ENCODE data around the gene NRIP1. TPM values are rescaled to one million over a fixed set of nuclear protein-coding genes. Genes with fewer than 3 reads are reported as not detected.

Gene NRIP1
- total and polyA plus RNA-seq, 10 of the 15 experiments (the other 5 are each of a cell fraction or from before 2014, with no cell fraction given): 2.9 to 26.1 (median 9.3) TPM

- H3K36me3 ChIP-seq (ENCODE audit: control insufficient read depth in 2 of 2, insufficient read depth in 2 of 2, low read length in 1 of 2): peaks cover 0 to 2% of the 10 kb centered on the region in 2 experiments; a peak in 1 of 4 replicates
- H3K27ac ChIP-seq (ENCODE audit: control insufficient read depth, insufficient read depth): no peak overlapping the region
- SMC1A ChIA-PET (ENCODE audit: uncharacterized antibody, unreplicated experiment): interaction anchor here (0.7 to 1.2 kb wide), 3 partner anchors 9 to 129 kb away, joined by 3 to 4 read pairs (median 3); no protein-coding TSS in a partner anchor
- no peak for FAIRE-seq
- BruUV-seq (replicated peaks): no TSS peak
- DNase-seq (ENCODE audit: low read depth, low spot score): no peak
- H3K27me3 ChIP-seq (replicated peaks in 1 of 2; ENCODE audit: control insufficient read depth in 2 of 2, insufficient read depth in 2 of 2, low read length in 1 of 2): no peaks in the 10 kb centered on the region
- H3K4me1 ChIP-seq (ENCODE audit: control insufficient read depth, insufficient read depth, low read length): no peaks in the 10 kb centered on the region
- CTCF ChIA-PET: interaction anchor here (0.6 to 0.9 kb wide), 2 partner anchors 14 to 42 kb away, joined by 3 read pairs; no protein-coding TSS in a partner anchor
- no peaks in the 10 kb centered on the region for H3K9me3 ChIP-seq (replicated peaks; ENCODE audit: control insufficient read depth, insufficient read depth, low read length)
- H3K9ac ChIP-seq (ENCODE audit: control insufficient read depth, insufficient read depth, low read length): no peak overlapping the region
- 0% methylated on average over 3 of the region's 3 CpGs for WGBS (ENCODE audit: insufficient coverage, insufficient replicate concordance, low lambda C conversion rate, missing lambda C conversion rate)
- no peaks in the 10 kb centered on the region for H4K20me1 ChIP-seq (ENCODE audit: control insufficient read depth, insufficient read depth)
- H2AFZ ChIP-seq (ENCODE audit: control insufficient read depth, low read depth, low read length): no peak overlapping the region
- POLR2A ChIA-PET: no interaction called here
- no peak for ATAC-seq
- RAD21 ChIA-PET (ENCODE audit: unreplicated experiment): no interaction called here
- intact Hi-C loops (cut with micrococcal nuclease; ENCODE audit: unreplicated experiment) (no loop called here), in situ Hi-C loops (cut with MboI) (no loop called here)
- H3K4me2 ChIP-seq (ENCODE audit: control insufficient read depth, insufficient read depth): no peak overlapping the region
- H3K4me3 ChIP-seq: no peak overlapping the region
- no peaks in the 10 kb centered on the region for H3K79me2 ChIP-seq (ENCODE audit: control insufficient read depth, insufficient read depth, low read length)
- TF ChIP-seq, protein P1, sequence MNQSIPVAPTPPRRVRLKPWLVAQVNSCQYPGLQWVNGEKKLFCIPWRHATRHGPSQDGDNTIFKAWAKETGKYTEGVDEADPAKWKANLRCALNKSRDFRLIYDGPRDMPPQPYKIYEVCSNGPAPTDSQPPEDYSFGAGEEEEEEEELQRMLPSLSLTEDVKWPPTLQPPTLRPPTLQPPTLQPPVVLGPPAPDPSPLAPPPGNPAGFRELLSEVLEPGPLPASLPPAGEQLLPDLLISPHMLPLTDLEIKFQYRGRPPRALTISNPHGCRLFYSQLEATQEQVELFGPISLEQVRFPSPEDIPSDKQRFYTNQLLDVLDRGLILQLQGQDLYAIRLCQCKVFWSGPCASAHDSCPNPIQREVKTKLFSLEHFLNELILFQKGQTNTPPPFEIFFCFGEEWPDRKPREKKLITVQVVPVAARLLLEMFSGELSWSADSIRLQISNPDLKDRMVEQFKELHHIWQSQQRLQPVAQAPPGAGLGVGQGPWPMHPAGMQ (IDR thresholded peaks at IDR 0.05; ENCODE audit: borderline replicate concordance): no peak
- no peak for TF ChIP-seq PKNOX1 (IDR thresholded peaks at IDR 0.05)
- TF ChIP-seq, protein P2, sequence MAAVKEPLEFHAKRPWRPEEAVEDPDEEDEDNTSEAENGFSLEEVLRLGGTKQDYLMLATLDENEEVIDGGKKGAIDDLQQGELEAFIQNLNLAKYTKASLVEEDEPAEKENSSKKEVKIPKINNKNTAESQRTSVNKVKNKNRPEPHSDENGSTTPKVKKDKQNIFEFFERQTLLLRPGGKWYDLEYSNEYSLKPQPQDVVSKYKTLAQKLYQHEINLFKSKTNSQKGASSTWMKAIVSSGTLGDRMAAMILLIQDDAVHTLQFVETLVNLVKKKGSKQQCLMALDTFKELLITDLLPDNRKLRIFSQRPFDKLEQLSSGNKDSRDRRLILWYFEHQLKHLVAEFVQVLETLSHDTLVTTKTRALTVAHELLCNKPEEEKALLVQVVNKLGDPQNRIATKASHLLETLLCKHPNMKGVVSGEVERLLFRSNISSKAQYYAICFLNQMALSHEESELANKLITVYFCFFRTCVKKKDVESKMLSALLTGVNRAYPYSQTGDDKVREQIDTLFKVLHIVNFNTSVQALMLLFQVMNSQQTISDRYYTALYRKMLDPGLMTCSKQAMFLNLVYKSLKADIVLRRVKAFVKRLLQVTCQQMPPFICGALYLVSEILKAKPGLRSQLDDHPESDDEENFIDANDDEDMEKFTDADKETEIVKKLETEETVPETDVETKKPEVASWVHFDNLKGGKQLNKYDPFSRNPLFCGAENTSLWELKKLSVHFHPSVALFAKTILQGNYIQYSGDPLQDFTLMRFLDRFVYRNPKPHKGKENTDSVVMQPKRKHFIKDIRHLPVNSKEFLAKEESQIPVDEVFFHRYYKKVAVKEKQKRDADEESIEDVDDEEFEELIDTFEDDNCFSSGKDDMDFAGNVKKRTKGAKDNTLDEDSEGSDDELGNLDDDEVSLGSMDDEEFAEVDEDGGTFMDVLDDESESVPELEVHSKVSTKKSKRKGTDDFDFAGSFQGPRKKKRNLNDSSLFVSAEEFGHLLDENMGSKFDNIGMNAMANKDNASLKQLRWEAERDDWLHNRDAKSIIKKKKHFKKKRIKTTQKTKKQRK (IDR thresholded peaks at IDR 0.05; ENCODE audit: low read depth, low read length): no peak
- no peak for TF ChIP-seq NFYB (IDR thresholded peaks at IDR 0.05; ENCODE audit: insufficient read depth, low read depth, low read length)
- TF ChIP-seq BHLHE40 (IDR thresholded peaks at IDR 0.05; ENCODE audit: borderline replicate concordance in 1 of 2, low read depth in 2 of 2, low read length in 1 of 2): no peak
- no peak for TF ChIP-seq NFYA (IDR thresholded peaks at IDR 0.05; ENCODE audit: borderline replicate concordance, low read depth, low read length)
- TF ChIP-seq CHD1 (IDR thresholded peaks at IDR 0.05; ENCODE audit: low read depth, low read length): no peak
- TF ChIP-seq RBBP5 (conservative IDR thresholded peaks at IDR 0.05): no peak
- no peak for TF ChIP-seq LARP7 (IDR thresholded peaks at IDR 0.05)
- TF ChIP-seq PAX5 (IDR thresholded peaks at IDR 0.05; ENCODE audit: borderline replicate concordance, low read depth, low read length): no peak
- TF ChIP-seq BCL11A (IDR thresholded peaks at IDR 0.05; ENCODE audit: low read depth, low read length): no peak
- TF ChIP-seq SRF (IDR thresholded peaks at IDR 0.05; ENCODE audit: low read depth in 2 of 2, low read length in 2 of 2): no peak
- no peak for TF ChIP-seq SKIL (IDR thresholded peaks at IDR 0.05; ENCODE audit: low read depth, poor library complexity, severe bottlenecking)
- TF ChIP-seq ZNF274 (IDR thresholded peaks at IDR 0.05; ENCODE audit: insufficient read depth, insufficient read length): no peak
- TF ChIP-seq SPI1 (IDR thresholded peaks at IDR 0.05; ENCODE audit: borderline replicate concordance, insufficient read depth, low read depth, low read length): no peak
- TF ChIP-seq MYC (IDR thresholded peaks at IDR 0.05; ENCODE audit: insufficient read depth, insufficient read length, insufficient replicate concordance, low read length, severe bottlenecking): no peak
- no peak for TF ChIP-seq RCOR1 (conservative IDR thresholded peaks at IDR 0.05; ENCODE audit: low read depth, low read length)
These were observed 54.9 kb downstream of the NRIP1 start for GRCh38 chr21:15009837-15010363.

Data from GM12878 (cell line).